Esophagus muscularis mucosa (tissue), 4 donors: ENCODE results near the gene GCSAM. TPM values are rescaled to one million over a fixed set of nuclear protein-coding genes. Genes with fewer than 3 reads are reported as not detected.

Source experiments
- DNase-seq: peaks from one replicate; pipeline ENCODE4 v3.0.0-alpha.2; 2017; ENCODE audit errors: extremely low spot score
- H3K27ac ChIP-seq, 4 donors: fragments of 200-600 bp; sonication (generic); replicated peaks in 1 of 4; 1 replicate in 3 of 4; 2 replicates in 1 of 4; pipeline ENCODE4 v1.5.1; 2016 to 2019; ENCODE audit warnings: mild to moderate bottlenecking in 1 of 4
- H3K27me3 ChIP-seq, 4 donors: fragments of 200-600 bp; sonication (generic); one replicate each; pipeline versions ENCODE4 v1.5.1 to v1.6.0; 2016 to 2019
- H3K36me3 ChIP-seq, 4 donors: fragments of 200-600 bp; sonication (generic); one replicate each; pipeline ENCODE4 v1.5.1; 2016 to 2019
- H3K4me1 ChIP-seq, 4 donors: fragments of 200-600 bp; sonication (generic); one replicate each; pipeline ENCODE4 v1.5.1; 2016 to 2019
- H3K4me3 ChIP-seq, 4 donors: fragments of 200-600 bp; sonication (generic); 1 replicate in 2 of 4; 2 replicates in 2 of 4; pipeline ENCODE4 v1.5.1; 2016 to 2019; ENCODE audit warnings: mild to moderate bottlenecking in 4 of 4, moderate library complexity in 1 of 4
- H3K9me3 ChIP-seq, 4 donors: fragments of 200-600 bp; sonication (generic); 1 replicate in 3 of 4; 2 replicates in 1 of 4; pipeline ENCODE4 v1.5.1; 2016 to 2019
- CTCF ChIP-seq, 3 experiments: fragments of 200-600 bp in 2 of 3; fragments of 450-650 bp in 1 of 3; sonication (generic) in 2 of 3; IDR thresholded peaks; one replicate each; pipeline ENCODE4 v1.5.1; 2017 to 2019; ENCODE audit warnings: antibody characterized with exemption in 3 of 3, mild to moderate bottlenecking in 2 of 3, moderate library complexity in 1 of 3
- EP300 ChIP-seq: sonication (generic); formaldehyde crosslinking; IDR thresholded peaks from one replicate; pipeline ENCODE4 v1.6.1; 2017; ENCODE audit warnings: antibody characterized with exemption
- POLR2A ChIP-seq: fragments of 450-650 bp; IDR thresholded peaks from one replicate; pipeline ENCODE4 v1.6.1; 2017; ENCODE audit warnings: antibody characterized with exemption, moderate library complexity, mild to moderate bottlenecking, low read depth
- POLR2AphosphoS5 ChIP-seq, 2 donors: sonication (generic); formaldehyde crosslinking; IDR thresholded peaks; one replicate each; pipeline ENCODE4 v1.6.1; 2017; ENCODE audit warnings: antibody characterized with exemption in 2 of 2
- WGBS: methylation state at CpG from one replicate; pipeline ENCODE4 v1.1.5; 2018; 5-methylcytosine and 5-hydroxymethylcytosine counted together
- intact Hi-C: fragments of 100-400 bp; cut with DNase I; formaldehyde crosslinking; loops from one replicate; pipeline ENCODE4 v1.15.1; 2023
- total RNA-seq, 4 donors: library from RNA; depleted of rRNA; stranded (reverse); fragments of >200 nt; gene quantifications; one replicate each; pipeline versions ENCODE4 v1.1.0 to v1.2.1, GENCODE V29; 2016

GCSAM gene
- total RNA-seq, 4 donors from 2014 or later: 0.33 TPM; not detected in 3

- 45% methylated on average over 1 of the region's 1 CpG for WGBS
- no peaks in the 10 kb centered on the region for H3K4me1 ChIP-seq
- TF ChIP-seq EP300 (no peak), CTCF (IDR thresholded peaks at IDR 0.05) (no peak), POLR2A (no peak), POLR2AphosphoS5 (IDR thresholded peaks at IDR 0.05) (no peak)
- H3K36me3 ChIP-seq: no peaks in the 10 kb centered on the region
- H3K9me3 ChIP-seq: no peaks in the 10 kb centered on the region
- no peaks in the 10 kb centered on the region for H3K27me3 ChIP-seq
- intact Hi-C loops: no loop called here
- H3K4me3 ChIP-seq: no peak overlapping the region
- DNase-seq: no peak
- H3K27ac ChIP-seq: no peak overlapping the region
Measured at GRCh38 chr3:112136046-112136445, 3.0 kb upstream of the GCSAM start.

GRCh38 chr3:112134335-112135124 lies 1.5 kb upstream of the GCSAM start:
- WGBS: 56% methylated on average over 2 of the region's 8 CpGs
- no peak for DNase-seq
- no peak overlapping the region for H3K4me3 ChIP-seq
- intact Hi-C loops: no loop called here
- no peaks in the 10 kb centered on the region for H3K36me3 ChIP-seq
- H3K4me1 ChIP-seq: no peaks in the 10 kb centered on the region
- TF ChIP-seq POLR2A (no peak), CTCF (IDR thresholded peaks at IDR 0.05) (no peak), EP300 (no peak)
- H3K27me3 ChIP-seq: no peaks in the 10 kb centered on the region
- no peaks in the 10 kb centered on the region for H3K9me3 ChIP-seq
- no peak overlapping the region for H3K27ac ChIP-seq

- no peaks in the 10 kb centered on the region for H3K27me3 ChIP-seq
- DNase-seq: no peak
- H3K36me3 ChIP-seq: no peaks in the 10 kb centered on the region
- H3K4me3 ChIP-seq: no peak overlapping the region
- no peak overlapping the region for H3K27ac ChIP-seq
- no peak for TF ChIP-seq POLR2A
- TF ChIP-seq POLR2AphosphoS5 (IDR thresholded peaks at IDR 0.05): no peak
- TF ChIP-seq CTCF (IDR thresholded peaks at IDR 0.05): no peak
- TF ChIP-seq EP300: no peak
- 83% methylated on average over 5 of the region's 5 CpGs for WGBS
- H3K4me1 ChIP-seq: no peaks in the 10 kb centered on the region
- intact Hi-C loops: no loop called here
- H3K9me3 ChIP-seq: no peaks in the 10 kb centered on the region
Measured at GRCh38 chr3:112133626-112134334, 732 bp upstream of the GCSAM start.

- 90% methylated on average over 1 of the region's 1 CpG for WGBS
- H3K9me3 ChIP-seq: no peaks in the 10 kb centered on the region
- H3K27ac ChIP-seq: no peak overlapping the region
- no peaks in the 10 kb centered on the region for H3K27me3 ChIP-seq
- intact Hi-C loops: no loop called here
- TF ChIP-seq CTCF (IDR thresholded peaks at IDR 0.05) (no peak), POLR2AphosphoS5 (IDR thresholded peaks at IDR 0.05) (no peak), POLR2A (no peak), EP300 (no peak)
- no peak overlapping the region for H3K4me3 ChIP-seq
- no peak for DNase-seq
- H3K36me3 ChIP-seq: no peaks in the 10 kb centered on the region
- H3K4me1 ChIP-seq: no peaks in the 10 kb centered on the region
Measured at GRCh38 chr3:112132554-112132953, 494 bp downstream of the GCSAM start.
